ENCODE results near the gene EML6. TPM values are rescaled to one million over a fixed set of nuclear protein-coding genes. Genes with fewer than 3 reads are reported as not detected.

Gene EML6
- total RNA-seq, 1 experiment from 2014 or later, result 0.95 TPM

- in situ Hi-C loops (cut with HindIII; ENCODE audit: low pct_unique_long_range_greater_than_20kb, low sequenced_read_pairs), result no loop called here
- DNase-seq (ENCODE audit: low read depth, low spot score), result no peak
Measured at GRCh38 chr2:54772110-54772509, 48.6 kb downstream of the EML6 start.

GRCh38 chr2:54772531-54772930 lies 49.1 kb downstream of the EML6 start:
- no peak for DNase-seq (ENCODE audit: low read depth, low spot score)
- in situ Hi-C loops (cut with HindIII; ENCODE audit: low pct_unique_long_range_greater_than_20kb, low sequenced_read_pairs), result no loop called here

GRCh38 chr2:54773233-54773632 lies 49.8 kb downstream of the EML6 start:
- no peak for DNase-seq (ENCODE audit: low read depth, low spot score)
- in situ Hi-C loops (cut with HindIII; ENCODE audit: low pct_unique_long_range_greater_than_20kb, low sequenced_read_pairs), result no loop called here

GRCh38 chr2:54773838-54774237 lies 50.4 kb downstream of the EML6 start:
- DNase-seq (ENCODE audit: low read depth, low spot score), result peak; percentile 52
- in situ Hi-C loops (cut with HindIII; ENCODE audit: low pct_unique_long_range_greater_than_20kb, low sequenced_read_pairs), result no loop called here

GRCh38 chr2:54775710-54776109 lies 52.2 kb downstream of the EML6 start:
- no peak for DNase-seq (ENCODE audit: low read depth, low spot score)
- in situ Hi-C loops (cut with HindIII; ENCODE audit: low pct_unique_long_range_greater_than_20kb, low sequenced_read_pairs), result no loop called here

- no peak for DNase-seq (ENCODE audit: low read depth, low spot score)
- in situ Hi-C loops (cut with HindIII; ENCODE audit: low pct_unique_long_range_greater_than_20kb, low sequenced_read_pairs), result no loop called here
Measured at GRCh38 chr2:54776494-54776893, 53.0 kb downstream of the EML6 start.

- in situ Hi-C loops (cut with HindIII; ENCODE audit: low pct_unique_long_range_greater_than_20kb, low sequenced_read_pairs), result no loop called here
- no peak for DNase-seq (ENCODE audit: low read depth, low spot score)
Measured at GRCh38 chr2:54783349-54783748, 59.9 kb downstream of the EML6 start.

- DNase-seq (ENCODE audit: low read depth, low spot score), result no peak
- in situ Hi-C loops (cut with HindIII; ENCODE audit: low pct_unique_long_range_greater_than_20kb, low sequenced_read_pairs), result no loop called here
Measured at GRCh38 chr2:54787270-54787669, 63.8 kb downstream of the EML6 start.

GRCh38 chr2:54787755-54788366 lies 64.4 kb downstream of the EML6 start:
- in situ Hi-C loops (cut with HindIII; ENCODE audit: low pct_unique_long_range_greater_than_20kb, low sequenced_read_pairs), result no loop called here
- no peak for DNase-seq (ENCODE audit: low read depth, low spot score)

- DNase-seq (ENCODE audit: low read depth, low spot score), result no peak
- in situ Hi-C loops (cut with HindIII; ENCODE audit: low pct_unique_long_range_greater_than_20kb, low sequenced_read_pairs), result no loop called here
Measured at GRCh38 chr2:54789878-54790277, 66.4 kb downstream of the EML6 start.

GRCh38 chr2:54791831-54792230 lies 68.4 kb downstream of the EML6 start:
- in situ Hi-C loops (cut with HindIII; ENCODE audit: low pct_unique_long_range_greater_than_20kb, low sequenced_read_pairs), result no loop called here
- no peak for DNase-seq (ENCODE audit: low read depth, low spot score)

GRCh38 chr2:54797307-54797706 lies 73.8 kb downstream of the EML6 start:
- no peak for DNase-seq (ENCODE audit: low read depth, low spot score)
- in situ Hi-C loops (cut with HindIII; ENCODE audit: low pct_unique_long_range_greater_than_20kb, low sequenced_read_pairs), result no loop called here

- DNase-seq (ENCODE audit: low read depth, low spot score), result no peak
- in situ Hi-C loops (cut with HindIII; ENCODE audit: low pct_unique_long_range_greater_than_20kb, low sequenced_read_pairs), result no loop called here
Measured at GRCh38 chr2:54801352-54801751, 77.9 kb downstream of the EML6 start.

GRCh38 chr2:54803783-54804751 lies 80.6 kb downstream of the EML6 start:
- no peak for DNase-seq (ENCODE audit: low read depth, low spot score)
- in situ Hi-C loops (cut with HindIII; ENCODE audit: low pct_unique_long_range_greater_than_20kb, low sequenced_read_pairs), result no loop called here

- DNase-seq (ENCODE audit: low read depth, low spot score), result no peak
- in situ Hi-C loops (cut with HindIII; ENCODE audit: low pct_unique_long_range_greater_than_20kb, low sequenced_read_pairs), result no loop called here
Measured at GRCh38 chr2:54805255-54805654, 81.8 kb downstream of the EML6 start.

- no peak for DNase-seq (ENCODE audit: low read depth, low spot score)
- in situ Hi-C loops (cut with HindIII; ENCODE audit: low pct_unique_long_range_greater_than_20kb, low sequenced_read_pairs), result no loop called here
Measured at GRCh38 chr2:54806975-54807374, 83.5 kb downstream of the EML6 start.

- no peak for DNase-seq (ENCODE audit: low read depth, low spot score)
- in situ Hi-C loops (cut with HindIII; ENCODE audit: low pct_unique_long_range_greater_than_20kb, low sequenced_read_pairs), result no loop called here
Measured at GRCh38 chr2:54808661-54809060, 85.2 kb downstream of the EML6 start.

- in situ Hi-C loops (cut with HindIII; ENCODE audit: low pct_unique_long_range_greater_than_20kb, low sequenced_read_pairs), result no loop called here
- DNase-seq (ENCODE audit: low read depth, low spot score), result no peak
Measured at GRCh38 chr2:54809819-54810218, 86.4 kb downstream of the EML6 start.

GRCh38 chr2:54810246-54810645 lies 86.8 kb downstream of the EML6 start:
- in situ Hi-C loops (cut with HindIII; ENCODE audit: low pct_unique_long_range_greater_than_20kb, low sequenced_read_pairs), result no loop called here
- no peak for DNase-seq (ENCODE audit: low read depth, low spot score)

Data from SK-MEL-5 (cell line).